Activated CD4-positive, alpha-beta T cell treated with anti-CD3 and anti-CD28 coated beads for 36 hours (primary cell): ENCODE data around the gene GIPR. TPM values are rescaled to one million over a fixed set of nuclear protein-coding genes. Genes with fewer than 3 reads are reported as not detected.
"Not testable (repeated sequence)": the region's sequence is repeated elsewhere in the genome, so short reads cannot be mapped to it uniquely, and the experiment has no call there.

ENCODE experiments used
- ATAC-seq: fragments of 200-7000 bp; cut with Tn5 transposase; one replicate; pipeline ENCODE4 v1.10.0; 2021; ENCODE audit warnings: mild to moderate bottlenecking, moderate library complexity
- CTCF ChIA-PET: fragments of 350-600 bp; sonication (Branson Sonifier 250); formaldehyde crosslinking; loops from one replicate; lab custom pipeline; 2021; ENCODE audit warnings: antibody characterized with exemption; lab: Charles Lee
- POLR2A ChIA-PET: fragments of 350-600 bp; sonication (Branson Sonifier 250); formaldehyde crosslinking; loops from one replicate; lab custom pipeline; 2021; ENCODE audit warnings: antibody characterized with exemption, inconsistent platforms; lab: Charles Lee
- DNase-seq: peaks from one replicate; pipeline ENCODE4 v3.0.0-alpha.2; 2020
- H3K27ac Mint-ChIP-seq: one replicate; pipeline ENCODE4 v1.8.0; 2021; ENCODE audit warnings: mixed read lengths
- H3K27me3 Mint-ChIP-seq: one replicate; pipeline ENCODE4 v1.8.0; 2021; ENCODE audit warnings: mixed read lengths
- H3K36me3 Mint-ChIP-seq: one replicate; pipeline ENCODE4 v1.8.0; 2021; ENCODE audit warnings: low read depth, mixed read lengths
- H3K4me1 Mint-ChIP-seq: one replicate; pipeline ENCODE4 v1.8.0; 2021; ENCODE audit warnings: mixed read lengths
- H3K4me3 Mint-ChIP-seq: one replicate; pipeline ENCODE4 v1.8.0; 2021; ENCODE audit warnings: mild to moderate bottlenecking, moderate library complexity, mixed read lengths
- H3K9me3 Mint-ChIP-seq: one replicate; pipeline ENCODE4 v1.8.0; 2021; ENCODE audit warnings: low read depth, mixed read lengths
- intact Hi-C, 2 experiments: fragments of 100-400 bp; cut with DNase I in 1 of 2; cut with micrococcal nuclease in 1 of 2; formaldehyde crosslinking; loops; one replicate each; pipeline versions ENCODE4 v1.14.2 to v1.15.1; 2022 to 2024; cut with DNase I, micrococcal nuclease
- total RNA-seq, 2 experiments: library from RNA; stranded (reverse); gene quantifications; one replicate each; pipeline ENCODE4 v1.2.3, GENCODE V29; 2021

GIPR gene
- total RNA-seq, 2 experiments from 2014 or later: 4.5 to 5.9 TPM

DNA sequence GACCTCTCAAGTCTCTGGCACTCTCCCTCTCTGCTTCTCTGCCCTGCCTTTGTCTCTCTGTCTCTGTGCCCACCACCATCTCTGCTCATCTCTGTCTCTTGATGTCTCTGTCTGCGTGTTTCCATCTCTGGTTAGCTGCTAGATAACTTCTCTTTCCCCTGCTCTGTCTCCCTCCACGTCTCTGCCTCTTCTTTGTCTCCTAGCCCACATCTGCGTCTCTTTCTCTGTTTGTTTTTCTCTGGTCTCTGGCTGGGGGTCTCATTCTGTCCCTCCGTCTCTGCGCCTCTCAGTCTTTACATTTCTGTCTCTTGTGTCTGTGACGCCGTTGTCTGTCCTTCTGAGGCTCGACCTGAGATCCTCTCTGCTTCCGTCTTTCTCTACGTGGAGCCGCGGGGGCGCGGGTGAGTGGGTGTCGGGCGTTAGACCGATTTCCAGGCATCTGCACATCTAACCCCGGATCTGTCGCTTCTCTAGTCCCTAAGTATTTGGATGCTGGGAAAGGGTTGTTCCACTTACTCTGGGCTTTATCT lies 386 bp downstream of the GIPR start:
- H3K27ac Mint-ChIP-seq: peak overlapping the region; percentile 81
- ATAC-seq (no peak), DNase-seq (peak; percentile 61)
- no peaks in the 10 kb centered on the region for H3K9me3 Mint-ChIP-seq
- peak overlapping the region; percentile 77 for H3K4me3 Mint-ChIP-seq
- CTCF ChIA-PET: interaction anchor here (0.6 to 2.7 kb wide), 2 partner anchors 12 to 102 kb away, joined by 3 to 11 read pairs; no protein-coding TSS in a partner anchor
- POLR2A ChIA-PET: interaction anchor here (1.2 to 1.3 kb wide), 2 partner anchors 9 to 22 kb away, joined by 3 to 4 read pairs; no protein-coding TSS in a partner anchor
- intact Hi-C loops: loop anchor here in 1 of 2 experiments (1.0 kb wide), 3 partner anchors 9 to 84 kb away; partner anchors contain the start of genes OPA3 and QPCTL
- H3K4me1 Mint-ChIP-seq: peaks cover 24% of the 10 kb centered on the region
- H3K36me3 Mint-ChIP-seq: no peaks in the 10 kb centered on the region
- peaks cover 22% of the 10 kb centered on the region for H3K27me3 Mint-ChIP-seq

- H3K27me3 Mint-ChIP-seq: peaks cover 18% of the 10 kb centered on the region
- H3K27ac Mint-ChIP-seq: no peak overlapping the region
- POLR2A ChIA-PET: interaction anchor here (1.2 kb wide), 1 partner anchor 29 kb away, joined by 3 read pairs; no protein-coding TSS in a partner anchor
- ATAC-seq (peak; percentile 39), DNase-seq (peak; percentile 89)
- no peaks in the 10 kb centered on the region for H3K36me3 Mint-ChIP-seq
- peak overlapping the region; percentile 18 for H3K4me3 Mint-ChIP-seq
- CTCF ChIA-PET: interaction anchor here (0.7 to 2.3 kb wide), 5 partner anchors 9 to 29 kb away, joined by 3 to 12 read pairs (median 5); partner anchors contain the start of genes QPCTL and SNRPD2
- H3K4me1 Mint-ChIP-seq: peaks cover 24% of the 10 kb centered on the region
- intact Hi-C loops: no loop called here
- H3K9me3 Mint-ChIP-seq: no peaks in the 10 kb centered on the region
These were observed 2.8 kb downstream of the GIPR start for GRCh38 chr19:45670670-45671453.

DNA sequence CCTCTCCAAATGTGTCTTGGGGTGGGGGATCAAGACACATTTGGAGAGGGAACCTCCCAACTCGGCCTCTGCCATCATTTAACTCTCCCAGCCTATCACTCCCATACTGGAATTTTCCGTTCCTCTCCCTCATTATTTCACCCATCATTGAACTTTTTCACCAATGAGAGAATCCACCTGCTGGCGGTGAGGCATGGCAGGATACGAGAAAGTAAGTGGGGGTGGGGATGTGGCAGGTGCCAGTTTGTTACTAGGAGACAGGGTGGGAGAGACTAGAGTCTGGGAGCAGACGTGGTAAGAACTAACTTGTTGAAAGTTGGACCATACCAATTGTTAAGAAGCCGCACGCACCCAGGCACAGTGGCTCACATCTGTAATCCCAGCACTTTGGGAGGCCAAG lies 6.9 kb downstream of the GIPR start:
- H3K27ac Mint-ChIP-seq: no peak overlapping the region
- ChIA-PET CTCF (no interaction called here), POLR2A (no interaction called here)
- peaks cover 15% of the 10 kb centered on the region for H3K4me1 Mint-ChIP-seq
- intact Hi-C loops: no loop called here
- peaks cover 12% of the 10 kb centered on the region for H3K27me3 Mint-ChIP-seq
- ATAC-seq (no peak), DNase-seq (no peak)
- no peaks in the 10 kb centered on the region for H3K36me3 Mint-ChIP-seq
- H3K4me3 Mint-ChIP-seq: no peak overlapping the region
- no peaks in the 10 kb centered on the region for H3K9me3 Mint-ChIP-seq

GRCh38 chr19:45676851-45677263 lies 8.8 kb downstream of the GIPR start:
- POLR2A ChIA-PET: interaction anchor here (0.6 to 1.3 kb wide), 4 partner anchors 8 to 711 kb away, joined by 3 to 8 read pairs (median 5); partner anchors contain the start of genes QPCTL and SNRPD2
- ATAC-seq: peak; percentile 45
- H3K27me3 Mint-ChIP-seq: peaks cover 2% of the 10 kb centered on the region
- DNase-seq: peak; percentile 74
- H3K9me3 Mint-ChIP-seq: no peaks in the 10 kb centered on the region
- H3K4me1 Mint-ChIP-seq: peaks cover 17% of the 10 kb centered on the region
- H3K36me3 Mint-ChIP-seq: peaks cover under 1% of the 10 kb centered on the region
- CTCF ChIA-PET: interaction anchor here (0.5 to 1.9 kb wide), 9 partner anchors 9 to 181 kb away, joined by 3 to 10 read pairs (median 4); partner anchors contain the start of genes QPCTL and SNRPD2
- no peak overlapping the region for H3K27ac Mint-ChIP-seq
- intact Hi-C loops: loop anchor here in 1 of 2 experiments (1.0 kb wide), 3 partner anchors 9 to 40 kb away; partner anchors contain the start of genes GIPR and QPCTL
- H3K4me3 Mint-ChIP-seq: peak overlapping the region; percentile 73

DNA sequence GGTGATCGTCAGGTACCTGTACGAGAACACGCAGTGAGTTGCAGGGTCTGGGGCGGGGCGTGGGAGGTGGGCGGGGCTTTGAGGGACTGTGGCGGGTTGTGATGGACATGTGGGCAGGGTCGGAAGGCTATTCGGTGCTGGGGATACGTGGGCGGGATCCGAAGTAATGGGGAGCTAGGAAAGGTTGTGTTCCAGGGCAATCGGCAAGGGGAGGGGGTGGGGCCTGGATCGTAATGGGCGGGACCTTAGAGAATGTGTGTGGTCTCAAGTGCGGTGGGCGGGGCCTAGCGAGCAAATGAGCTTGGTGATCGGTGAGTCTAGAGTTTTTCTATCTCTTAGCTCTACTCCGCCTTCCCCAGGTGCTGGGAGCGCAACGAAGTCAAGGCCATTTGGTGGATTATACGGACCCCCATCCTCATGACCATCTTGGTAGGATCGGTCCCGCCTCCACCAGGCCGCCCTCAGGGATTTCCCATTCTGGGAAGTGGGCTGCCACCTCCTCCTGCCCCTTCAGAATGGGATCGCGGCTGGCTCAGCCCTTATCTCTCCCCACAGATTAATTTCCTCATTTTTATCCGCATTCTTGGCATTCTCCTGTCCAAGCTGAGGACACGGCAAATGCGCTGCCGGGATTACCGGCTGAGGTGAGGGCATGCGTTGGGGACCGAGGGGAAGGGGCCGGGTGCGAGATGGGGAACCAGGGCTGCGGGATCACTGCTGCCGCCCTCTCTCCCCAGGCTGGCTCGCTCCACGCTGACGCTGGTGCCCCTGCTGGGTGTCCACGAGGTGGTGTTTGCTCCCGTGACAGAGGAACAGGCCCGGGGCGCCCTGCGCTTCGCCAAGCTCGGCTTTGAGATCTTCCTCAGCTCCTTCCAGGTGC lies 9.6 kb downstream of the GIPR start:
- Mint-ChIP-seq H3K4me3 (peak overlapping the region; percentile 73), H3K27me3 (peaks cover 2% of the 10 kb centered on the region), H3K36me3 (peaks cover 3% of the 10 kb centered on the region), H3K4me1 (peaks cover 20% of the 10 kb centered on the region), H3K9me3 (no peaks in the 10 kb centered on the region), H3K27ac (peak overlapping the region; percentile 70)
- CTCF ChIA-PET: interaction anchor here (0.6 to 1.9 kb wide), 12 partner anchors 9 to 183 kb away, joined by 3 to 10 read pairs (median 3); partner anchors contain the start of genes QPCTL and SNRPD2
- peak; percentile 72 for ATAC-seq
- DNase-seq: peak; percentile 95
- intact Hi-C loops: loop anchor here in 1 of 2 experiments (1.0 kb wide), 3 partner anchors 9 to 40 kb away; partner anchors contain the start of genes GIPR and QPCTL
- POLR2A ChIA-PET: interaction anchor here (0.6 to 1.3 kb wide), 5 partner anchors 8 to 710 kb away, joined by 3 to 8 read pairs (median 4); partner anchors contain the start of genes QPCTL and SNRPD2

DNA sequence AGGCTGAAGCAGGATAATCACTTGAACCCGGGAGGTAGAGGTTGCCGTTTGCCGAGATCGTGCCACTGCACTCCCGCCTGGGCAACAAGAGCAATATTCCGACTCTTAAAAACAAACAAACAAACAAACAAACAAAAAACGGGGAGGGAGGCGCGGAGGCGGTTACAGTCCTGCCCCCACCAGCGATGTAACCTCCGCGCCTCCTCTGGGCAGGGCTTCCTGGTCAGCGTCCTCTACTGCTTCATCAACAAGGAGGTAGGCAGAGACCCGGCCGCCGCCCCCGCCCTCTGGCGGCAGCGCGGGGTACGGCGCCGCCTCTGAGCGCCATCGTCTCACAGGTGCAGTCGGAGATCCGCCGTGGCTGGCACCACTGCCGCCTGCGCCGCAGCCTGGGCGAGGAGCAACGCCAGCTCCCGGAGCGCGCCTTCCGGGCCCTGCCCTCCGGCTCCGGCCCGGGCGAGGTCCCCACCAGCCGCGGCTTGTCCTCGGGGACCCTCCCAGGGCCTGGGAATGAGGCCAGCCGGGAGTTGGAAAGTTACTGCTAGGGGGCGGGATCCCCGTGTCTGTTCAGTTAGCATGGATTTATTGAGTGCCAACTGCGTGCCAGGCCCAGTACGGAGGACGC lies 13.5 kb downstream of the GIPR start:
- peaks cover 19% of the 10 kb centered on the region for H3K4me1 Mint-ChIP-seq
- H3K27me3 Mint-ChIP-seq: no peaks in the 10 kb centered on the region
- POLR2A ChIA-PET: no interaction called here
- H3K36me3 Mint-ChIP-seq: peaks cover 21% of the 10 kb centered on the region
- CTCF ChIA-PET: interaction anchor here (0.5 to 2.6 kb wide), 15 partner anchors 9 to 326 kb away, joined by 3 to 20 read pairs (median 4); partner anchors contain the start of genes FBXO46, GIPR, QPCTL and SNRPD2
- H3K9me3 Mint-ChIP-seq: no peaks in the 10 kb centered on the region
- peak overlapping the region; percentile 77 for H3K27ac Mint-ChIP-seq
- peak; percentile 92 for DNase-seq
- peak overlapping the region; percentile 64 for H3K4me3 Mint-ChIP-seq
- ATAC-seq: peak; percentile 84
- intact Hi-C loops: loop anchor here in 1 of 2 experiments (1.0 kb wide), 2 partner anchors 90 to 158 kb away; no protein-coding TSS in a partner anchor

- POLR2A ChIA-PET: no interaction called here
- Mint-ChIP-seq H3K4me3 (no peak overlapping the region), H3K9me3 (no peaks in the 10 kb centered on the region), H3K36me3 (peaks cover 26% of the 10 kb centered on the region), H3K27me3 (no peaks in the 10 kb centered on the region), H3K27ac (no peak overlapping the region), H3K4me1 (peaks cover 18% of the 10 kb centered on the region)
- DNase-seq: no peak
- CTCF ChIA-PET: interaction anchor here (0.5 to 2.6 kb wide), 7 partner anchors 8 to 280 kb away, joined by 3 to 20 read pairs (median 4); partner anchors contain the start of genes FBXO46, OPA3, QPCTL and SNRPD2
- ATAC-seq: no peak
- intact Hi-C loops: no loop called here
These were observed 14.1 kb downstream of the GIPR start for GRCh38 chr19:45682117-45682516.

DNA sequence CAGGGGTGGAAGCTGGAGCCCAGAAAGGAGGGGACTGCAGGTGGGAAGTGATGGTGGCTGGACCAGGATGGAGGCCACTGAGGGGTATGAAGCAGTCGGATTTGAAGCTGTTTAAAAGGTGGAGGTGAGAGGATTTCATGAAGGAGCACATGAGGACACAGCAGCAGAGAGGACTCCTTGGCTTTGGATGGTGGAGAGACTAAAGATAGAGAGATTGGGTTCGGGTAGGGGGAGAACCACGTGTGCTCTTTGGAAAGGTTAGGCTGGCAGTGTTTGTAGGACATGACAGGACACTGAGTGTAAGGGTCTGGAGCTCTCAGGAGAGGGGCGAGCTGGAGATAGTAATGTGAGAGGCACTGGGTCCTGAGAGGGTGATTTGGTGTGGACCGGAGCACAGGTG lies 14.9 kb downstream of the GIPR start:
- DNase-seq (no peak), ATAC-seq (no peak)
- Mint-ChIP-seq H3K36me3 (peaks cover 32% of the 10 kb centered on the region), H3K9me3 (no peaks in the 10 kb centered on the region), H3K4me3 (no peak overlapping the region), H3K27ac (no peak overlapping the region), H3K4me1 (peaks cover 12% of the 10 kb centered on the region), H3K27me3 (no peaks in the 10 kb centered on the region)
- ChIA-PET CTCF (interaction anchor here (0.7 to 2.0 kb wide), 5 partner anchors 10 to 98 kb away, joined by 3 to 10 read pairs (median 4); partner anchors contain the start of genes OPA3, QPCTL and SNRPD2), POLR2A (no interaction called here)
- intact Hi-C loops: no loop called here

GRCh38 chr19:45685045-45685444 lies 17.0 kb downstream of the GIPR start:
- ATAC-seq, DNase-seq, H3K9me3 Mint-ChIP-seq, H3K4me3 Mint-ChIP-seq, H3K27ac Mint-ChIP-seq, H3K27me3 Mint-ChIP-seq, intact Hi-C loops, POLR2A ChIA-PET: not testable (repeated sequence)
- H3K36me3 Mint-ChIP-seq: peaks cover 44% of the 10 kb centered on the region
- CTCF ChIA-PET: interaction anchor here (0.7 to 1.2 kb wide), 2 partner anchors 18 to 169 kb away, joined by 3 to 4 read pairs; no protein-coding TSS in a partner anchor
- peaks cover 17% of the 10 kb centered on the region for H3K4me1 Mint-ChIP-seq

- Mint-ChIP-seq H3K9me3 (no peaks in the 10 kb centered on the region), H3K36me3 (peaks cover 51% of the 10 kb centered on the region), H3K27ac (no peak overlapping the region), H3K4me3 (no peak overlapping the region), H3K27me3 (no peaks in the 10 kb centered on the region), H3K4me1 (peaks cover 15% of the 10 kb centered on the region)
- intact Hi-C loops: no loop called here
- DNase-seq (no peak), ATAC-seq (no peak)
- ChIA-PET CTCF (interaction anchor here (0.6 kb wide), 1 partner anchor 23 kb away, joined by 3 read pairs; no protein-coding TSS in a partner anchor), POLR2A (no interaction called here)
These were observed 19.6 kb downstream of the GIPR start for GRCh38 chr19:45687599-45687998.
